WTC11 (cell line): Measurements from ENCODE around the gene RTP3.

Source experiments
- CTCF ChIP-seq: fragments of 200-600 bp; IDR thresholded peaks from 2 replicates; pipeline ENCODE4 v1.8.0; 2022; ENCODE audit warnings: antibody characterized with exemption
- ELF4 ChIP-seq: sonication (generic); formaldehyde crosslinking; IDR thresholded peaks from 2 replicates; pipeline ENCODE4 v1.8.1; 2022; ENCODE audit warnings: low read depth, mild to moderate bottlenecking, moderate library complexity, missing genetic modification reagents
- TEAD4 ChIP-seq: sonication (generic); formaldehyde crosslinking; IDR thresholded peaks from 2 replicates; pipeline ENCODE4 v1.8.0; 2022; ENCODE audit warnings: mild to moderate bottlenecking, missing genetic modification reagents

- TF ChIP-seq TEAD4 (CRISPR knock-in tag) (no peak), CTCF (no peak), ELF4 (CRISPR knock-in tag) (no peak)
Observed at GRCh38 chr3:46448721-46449120, 49.1 kb upstream of the RTP3 start.
